Measurements from ENCODE around the gene SERINC2.
A peak's percentile ranks its signal among the peaks of the same experiment; 100 is the strongest.
"Not testable (repeated sequence)": the region's sequence is repeated elsewhere in the genome, so short reads cannot be mapped to it uniquely, and the experiment has no call there.

The SERINC2 gene

DNA sequence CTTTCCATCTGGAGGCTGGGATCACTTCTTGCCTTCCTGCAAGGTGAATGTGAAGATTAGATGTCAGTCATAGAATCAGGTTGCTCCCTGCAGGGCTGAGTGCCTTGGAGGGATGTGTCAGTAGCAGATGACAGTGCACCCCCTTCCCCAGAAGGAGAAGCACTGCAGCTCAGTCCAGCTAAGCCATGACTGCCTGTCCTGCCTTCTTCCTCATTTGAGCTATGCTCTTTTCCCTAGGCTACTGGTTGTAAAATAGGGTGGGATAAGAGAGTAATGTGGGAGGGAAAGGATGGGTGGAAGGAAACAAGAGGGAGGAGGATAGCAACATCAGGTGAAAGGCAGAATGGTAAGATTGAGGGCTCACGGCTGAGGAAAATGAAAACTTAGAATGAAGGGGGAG, 29.0 kb upstream of the SERINC2 start:
- no peak for DNase-seq (ENCODE audit: low read depth, low spot score)

- DNase-seq (ENCODE audit: low read depth, low spot score): not testable (repeated sequence)
These were observed 26.3 kb upstream of the SERINC2 start for GRCh38 chr1:31386576-31387243.

DNA sequence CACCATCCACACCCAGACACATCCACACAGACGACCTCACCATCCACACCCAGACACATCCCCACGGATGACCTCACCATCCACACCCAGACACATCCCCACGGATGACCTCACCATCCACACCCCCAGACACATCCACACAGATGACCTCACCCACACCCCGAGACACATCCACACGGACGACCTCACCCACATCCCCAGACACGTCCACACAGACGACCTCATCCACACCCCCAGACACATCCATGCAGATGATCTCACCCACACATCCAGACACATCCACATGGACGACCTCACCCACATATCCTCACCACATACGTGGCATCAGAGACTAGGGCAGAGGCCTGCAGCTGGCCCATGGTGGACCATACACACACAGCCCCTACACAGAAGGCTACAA, 25.4 kb upstream of the SERINC2 start:
- DNase-seq (ENCODE audit: low read depth, low spot score): no peak

GRCh38 chr1:31389616-31390015, 23.4 kb upstream of the SERINC2 start:
- no peak for DNase-seq (ENCODE audit: low read depth, low spot score)

DNA sequence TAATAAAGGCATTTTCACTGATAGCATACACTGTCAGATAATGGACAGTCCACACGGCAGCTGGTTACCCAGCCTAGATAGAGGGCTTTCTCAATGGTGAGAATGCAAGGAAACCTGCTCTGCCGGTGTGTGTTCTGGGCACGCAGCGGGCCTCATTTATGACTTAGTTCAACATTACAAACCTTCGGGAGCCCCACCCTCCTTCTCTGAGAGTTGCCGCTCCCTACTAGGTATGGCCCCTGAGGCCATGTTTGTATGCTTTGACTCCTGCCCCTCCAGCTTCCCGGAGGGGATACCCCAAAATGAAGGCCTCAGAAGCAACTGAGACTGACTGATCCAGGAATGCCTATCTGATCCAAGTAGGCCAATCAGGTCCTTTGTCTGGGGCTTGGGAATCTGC, 22.9 kb upstream of the SERINC2 start:
- DNase-seq (ENCODE audit: low read depth, low spot score): peak; percentile 85

GRCh38 chr1:31393463-31393862, 19.6 kb upstream of the SERINC2 start:
- DNase-seq (ENCODE audit: low read depth, low spot score): no peak

GRCh38 chr1:31394584-31395193, 18.3 kb upstream of the SERINC2 start:
- peak; percentile 95 for DNase-seq (ENCODE audit: low read depth, low spot score)

DNA sequence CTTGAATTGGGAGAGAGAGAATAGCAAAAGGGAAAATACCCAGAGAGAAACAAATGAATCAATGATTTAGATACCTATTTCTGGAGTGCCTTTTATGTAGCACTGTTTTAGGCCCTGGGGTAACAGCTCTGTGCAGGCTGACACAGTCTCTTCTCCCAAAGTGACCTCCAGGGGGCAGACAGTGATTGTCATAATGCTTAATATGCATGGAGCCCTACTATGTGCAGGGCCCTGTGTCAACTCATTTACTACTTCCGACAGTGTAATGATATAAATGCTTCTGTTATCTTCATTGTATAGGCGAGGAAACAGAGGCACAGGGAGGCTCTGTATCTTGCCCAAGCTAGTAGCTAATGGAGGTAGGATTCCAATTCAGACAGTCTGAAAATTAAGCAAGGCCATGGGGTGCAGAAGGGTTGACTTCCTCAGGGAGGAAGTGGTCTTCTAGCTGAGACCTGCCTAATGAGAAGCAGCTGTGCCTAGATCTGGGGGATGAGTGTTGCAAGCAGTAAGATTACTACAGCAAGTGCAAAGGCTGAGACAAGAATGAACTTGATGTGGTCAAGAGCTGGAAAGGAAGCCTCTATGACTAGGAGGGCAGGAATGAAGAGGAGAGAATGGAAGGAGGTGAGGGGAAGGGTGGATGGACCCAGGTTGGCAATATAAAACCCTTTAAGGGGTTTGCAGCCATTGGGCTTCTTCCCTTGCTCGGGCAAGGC, 16.2 kb upstream of the SERINC2 start:
- DNase-seq (ENCODE audit: low read depth, low spot score): no peak

GRCh38 chr1:31397360-31398095, 15.5 kb upstream of the SERINC2 start:
- DNase-seq (ENCODE audit: low read depth, low spot score): no peak

DNA sequence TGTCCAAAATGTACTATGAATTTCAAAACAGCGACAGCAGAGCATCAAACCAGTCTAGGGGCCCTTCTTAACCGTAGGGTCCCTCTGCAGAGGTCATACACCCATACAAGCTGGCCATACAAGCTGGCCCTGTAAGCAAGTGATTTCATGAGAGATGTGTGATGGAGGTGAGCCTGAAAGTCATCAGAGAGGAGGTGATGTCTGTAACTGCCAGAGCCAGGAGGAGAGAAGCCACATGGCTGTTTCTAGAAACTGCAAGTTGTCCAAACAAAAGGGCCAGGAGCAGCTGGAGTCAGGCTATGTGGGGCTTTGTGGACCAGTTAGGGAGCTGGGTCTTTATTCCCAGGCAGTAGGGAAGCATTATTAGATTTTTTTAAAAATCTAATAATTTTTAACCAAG, 14.8 kb upstream of the SERINC2 start:
- DNase-seq (ENCODE audit: low read depth, low spot score): no peak

- no peak for DNase-seq (ENCODE audit: low read depth, low spot score)
These were observed 13.0 kb upstream of the SERINC2 start for GRCh38 chr1:31399976-31400375.

GRCh38 chr1:31400393-31400792, 12.6 kb upstream of the SERINC2 start:
- no peak for DNase-seq (ENCODE audit: low read depth, low spot score)

DNA sequence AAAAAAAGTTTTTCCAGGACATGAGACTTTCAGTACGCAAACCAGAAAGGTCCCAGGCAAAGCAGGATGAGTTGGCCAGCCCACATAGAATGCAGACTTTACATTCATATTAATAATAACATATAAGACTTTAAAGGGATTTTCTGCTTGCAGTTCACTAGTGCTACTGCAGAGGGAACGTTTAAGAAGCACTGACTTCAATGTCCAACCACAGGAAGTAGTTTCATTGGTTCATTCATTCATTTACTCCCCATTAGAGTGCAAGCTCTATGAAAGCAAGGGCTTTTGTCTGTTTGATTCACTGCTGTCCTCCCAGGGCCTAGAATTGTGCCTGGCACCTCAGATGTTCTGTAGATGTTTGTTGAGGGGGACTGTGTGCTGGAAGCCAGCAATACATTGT, 11.8 kb upstream of the SERINC2 start:
- no peak for DNase-seq (ENCODE audit: low read depth, low spot score)

DNA sequence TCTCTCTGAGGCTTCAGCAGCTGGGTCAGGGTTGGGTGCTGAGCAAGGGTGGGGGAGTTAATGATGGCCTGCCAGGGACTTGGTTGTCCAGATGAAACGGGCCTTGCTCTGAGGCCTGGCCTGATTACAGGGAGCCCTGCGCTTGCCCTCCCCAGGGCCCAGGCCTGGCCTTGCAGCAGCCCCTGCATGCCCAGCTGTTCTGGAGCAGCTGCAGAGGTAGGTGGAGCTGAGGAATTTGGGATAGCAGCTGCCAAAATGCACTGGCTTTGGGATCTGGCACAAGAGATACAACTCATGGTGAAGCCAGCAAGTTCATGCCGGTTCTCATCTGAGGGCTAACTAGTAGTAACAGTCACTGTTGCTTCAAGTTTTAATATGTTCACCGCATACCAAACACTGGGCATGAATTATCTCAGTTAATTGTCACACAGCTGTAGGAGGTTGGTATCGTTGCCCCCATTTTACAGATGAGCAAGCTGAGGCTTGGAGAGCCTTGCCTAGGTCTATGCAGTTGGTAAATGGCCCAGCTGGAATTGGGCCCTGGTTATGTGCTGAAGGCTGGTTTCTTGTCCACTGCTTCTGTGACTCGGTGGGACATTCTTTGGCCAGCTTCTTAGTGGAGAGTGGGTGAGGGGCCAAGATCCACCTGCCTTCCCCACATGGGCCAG, 7.3 kb upstream of the SERINC2 start:
- no peak for DNase-seq (ENCODE audit: low read depth, low spot score)

DNA sequence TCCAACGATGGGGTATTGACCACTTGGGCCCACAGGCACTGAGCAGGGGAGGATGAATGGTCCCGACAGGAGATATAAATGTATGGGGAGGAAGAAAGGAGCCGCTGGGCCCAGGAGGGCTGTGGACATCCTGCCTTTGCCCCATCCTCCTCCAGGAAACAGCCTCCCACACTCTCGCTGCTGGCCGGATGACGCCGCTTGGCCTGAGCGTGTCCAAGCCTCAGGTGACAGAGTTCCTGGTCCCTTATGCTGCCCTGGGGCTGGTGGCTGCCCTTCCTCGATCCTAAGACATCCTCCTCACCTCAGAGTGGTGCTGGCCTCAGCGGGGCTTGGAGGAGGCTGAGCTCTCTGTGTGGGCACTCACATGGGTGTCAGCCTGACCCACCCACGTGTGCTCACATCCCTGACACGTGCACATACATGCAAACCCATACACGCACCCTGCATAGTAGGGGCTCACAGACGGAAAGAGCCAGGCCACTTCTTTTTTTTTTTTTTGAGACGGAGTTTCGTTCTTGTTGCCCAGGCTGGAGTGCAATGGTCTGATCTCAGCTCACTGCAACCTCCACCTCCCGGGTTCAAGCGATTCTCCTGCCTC, 5.9 kb upstream of the SERINC2 start:
- no peak for DNase-seq (ENCODE audit: low read depth, low spot score)

- no peak for DNase-seq (ENCODE audit: low read depth, low spot score)
These were observed 4.2 kb upstream of the SERINC2 start for GRCh38 chr1:31408788-31409318.

GRCh38 chr1:31409946-31410858, 2.8 kb upstream of the SERINC2 start:
- DNase-seq (ENCODE audit: low read depth, low spot score): no peak

DNA sequence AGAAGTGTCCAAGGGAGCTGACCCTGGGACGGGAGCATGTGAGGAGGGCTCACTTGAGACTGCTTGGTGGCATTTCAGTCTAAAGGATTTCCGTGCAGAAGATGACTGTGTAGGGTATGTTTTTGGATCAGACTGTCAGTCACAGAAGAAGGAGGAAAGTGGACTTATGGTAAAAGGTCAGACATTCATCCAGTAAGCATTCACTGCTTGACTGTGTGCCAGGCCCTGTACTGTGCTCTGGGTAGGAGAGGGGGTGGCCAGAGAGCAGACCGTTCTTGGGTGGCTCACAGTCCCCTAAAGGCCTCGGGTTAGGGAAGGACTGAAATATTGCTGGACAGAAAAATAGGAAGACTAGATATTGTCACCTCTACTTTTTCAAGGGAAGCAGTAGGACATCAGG, 2.1 kb upstream of the SERINC2 start:
- DNase-seq (ENCODE audit: low read depth, low spot score): no peak

- DNase-seq (ENCODE audit: low read depth, low spot score): no peak
These were observed 808 bp upstream of the SERINC2 start for GRCh38 chr1:31412205-31412604.

- peak; percentile 49 for DNase-seq (ENCODE audit: low read depth, low spot score)
These were observed 490 bp downstream of the SERINC2 start for GRCh38 chr1:31413405-31414001.
